HepG2 (cell line): ENCODE results near the gene AKR1C3. TPM values are rescaled to one million over a fixed set of nuclear protein-coding genes. Genes with fewer than 3 reads are reported as not detected.

ENCODE experiments used
- ATAC-seq: fragments of 200-7000 bp; cut with Tn5 transposase; 3 replicates; pipeline ENCODE4 v1.9.1; 2020; ENCODE audit warnings: mild to moderate bottlenecking, moderate library complexity
- BruUV-seq: library from RNA; stranded (reverse); fragments of 400-500 nt; replicated peaks from 2 replicates; lab custom pipeline; 2021; lab: Mats Ljungman, UMichigan
- CTCF ChIA-PET: fragments of 300-600 bp; formaldehyde crosslinking; extraction: SDS; loops from one replicate; lab custom pipeline; 2021; ENCODE audit warnings: low total read pairs, inconsistent platforms, low intra/inter-chr PET ratio; lab: Yijun Ruan, JAX
- POLR2A ChIA-PET: fragments of 350-600 bp; sonication (Branson Sonifier 250); formaldehyde crosslinking; loops from one replicate; lab custom pipeline; 2020; ENCODE audit warnings: antibody characterized with exemption, inconsistent platforms; lab: Yijun Ruan, JAX
- DNase-seq: peaks from one replicate; pipeline ENCODE4 v3.0.0-alpha.2; 2015; ENCODE audit warnings: low spot score
- FAIRE-seq: peaks from 3 replicates; lab custom pipeline; 2011; peaks lifted over from hg19 to GRCh38; lab: Jason Lieb, UNC
- H2AFZ ChIP-seq: one replicate; pipeline ENCODE4 v1.6.1; 2011; ENCODE audit warnings: low read length, inconsistent platforms
- H3K27ac ChIP-seq: fragments of 300-600 bp; 3 replicates; pipeline ENCODE4 v1.8.0; 2011; ENCODE audit warnings: mixed run types, mild to moderate bottlenecking, mixed read lengths, low read length, inconsistent platforms; ENCODE audit not compliant: insufficient read depth; ENCODE audit errors: extremely low read length
- H3K27me3 ChIP-seq, 2 experiments: fragments of 200-600 bp in 1 of 2; 2 replicates in 1 of 2; 3 replicates in 1 of 2; pipeline versions ENCODE4 v1.6.0 to v1.8.0; 2011; ENCODE audit warnings: low read length in 2 of 2, mild to moderate bottlenecking in 2 of 2, moderate library complexity in 2 of 2, inconsistent platforms in 1 of 2; ENCODE audit not compliant: insufficient read depth in 2 of 2, control insufficient read depth in 1 of 2
- H3K36me3 ChIP-seq, 2 experiments: fragments of 200-600 bp in 1 of 2; replicated peaks in 1 of 2; 2 replicates in 1 of 2; 3 replicates in 1 of 2; pipeline versions ENCODE4 v1.5.1 to v1.8.0; 2011; ENCODE audit warnings: low read length in 2 of 2, inconsistent platforms in 1 of 2; ENCODE audit not compliant: insufficient read depth in 2 of 2, control insufficient read depth in 1 of 2
- H3K4me1 ChIP-seq: 2 replicates; pipeline ENCODE4 v1.5.1; 2012; ENCODE audit warnings: low read length, inconsistent platforms; ENCODE audit not compliant: insufficient read depth
- H3K4me2 ChIP-seq: 2 replicates; pipeline ENCODE4 v1.6.0; 2011; ENCODE audit warnings: low read depth, low read length, inconsistent platforms
- H3K4me3 ChIP-seq, 3 experiments: fragments of 200-600 bp in 1 of 3; sonication (generic), shearing (Covaris generic) in 1 of 3; replicated peaks in 1 of 3; 2 replicates each; pipeline ENCODE4 v1.5.1; 2011 to 2016; ENCODE audit warnings: low read length in 3 of 3, inconsistent platforms in 2 of 3, low read depth in 2 of 3, mild to moderate bottlenecking in 2 of 3, control low read depth in 1 of 3, mixed read lengths in 1 of 3; ENCODE audit not compliant: insufficient read depth in 1 of 3
- H3K79me2 ChIP-seq: one replicate; pipeline ENCODE4 v1.6.1; 2011; ENCODE audit warnings: low read length, inconsistent platforms; ENCODE audit not compliant: insufficient read depth
- H3K9ac ChIP-seq: 2 replicates; pipeline ENCODE4 v1.6.0; 2011; ENCODE audit warnings: mild to moderate bottlenecking, low read depth, low read length, inconsistent platforms; ENCODE audit not compliant: insufficient read depth
- H3K9me3 ChIP-seq: 2 replicates; pipeline ENCODE4 v1.5.1; 2012; ENCODE audit warnings: mild to moderate bottlenecking, low read length
- H4K20me1 ChIP-seq: 2 replicates; pipeline ENCODE4 v1.6.0; 2011; ENCODE audit warnings: inconsistent platforms, mild to moderate bottlenecking, low read length, moderate library complexity; ENCODE audit not compliant: insufficient read depth
- ARID5B ChIP-seq: IDR thresholded peaks from 2 replicates; pipeline ENCODE4 v1.4.0; 2020; ENCODE audit warnings: mild to moderate bottlenecking, missing genetic modification reagents
- BCL6 ChIP-seq: IDR thresholded peaks from 2 replicates; pipeline ENCODE4 v1.6.1; 2016; ENCODE audit warnings: missing genetic modification reagents, missing compliant biosample characterization
- ELF3 ChIP-seq: IDR thresholded peaks from 2 replicates; pipeline ENCODE4 v1.6.1; 2016; ENCODE audit warnings: missing genetic modification reagents, missing compliant biosample characterization
- EP300 ChIP-seq, 3 experiments: sonication (generic) in 1 of 3; formaldehyde crosslinking in 1 of 3; IDR thresholded peaks; 2 replicates each; pipeline versions ENCODE4 v1.5.1 to v1.6.1; 2011 to 2020; ENCODE audit warnings: low read depth in 2 of 3, low read length in 2 of 3, borderline replicate concordance in 1 of 3, improper control_type of control experiment in 1 of 3, mild to moderate bottlenecking in 1 of 3, missing genetic modification reagents in 1 of 3, moderate library complexity in 1 of 3
- GATAD2A ChIP-seq: IDR thresholded peaks from 2 replicates; pipeline ENCODE4 v1.6.1; 2016
- KAT7 ChIP-seq: IDR thresholded peaks from 2 replicates; pipeline ENCODE4 v1.6.1; 2018; ENCODE audit warnings: borderline replicate concordance, missing compliant biosample characterization
- NRL ChIP-seq: sonication (generic); formaldehyde crosslinking; IDR thresholded peaks from 2 replicates; pipeline ENCODE4 v1.5.0; 2020; ENCODE audit warnings: missing genetic modification reagents, mild to moderate bottlenecking, moderate library complexity, borderline replicate concordance
- PHF5A ChIP-seq: IDR thresholded peaks from one replicate; pipeline ENCODE4 v1.6.1; 2018; ENCODE audit warnings: low read depth, missing genetic modification reagents; ENCODE audit not compliant: unreplicated experiment
- RELA ChIP-seq: sonication (generic); formaldehyde crosslinking; IDR thresholded peaks from 2 replicates; pipeline ENCODE4 v1.4.0; 2020; ENCODE audit warnings: missing genetic modification reagents
- RXRA ChIP-seq: sonication (generic); formaldehyde crosslinking; IDR thresholded peaks from 2 replicates; pipeline ENCODE4 v1.5.1; 2020; ENCODE audit warnings: missing genetic modification reagents
- SOX13 ChIP-seq, 3 experiments: fragments of 450-650 bp in 1 of 3; sonication (generic) in 1 of 3; formaldehyde crosslinking in 1 of 3; IDR thresholded peaks in 2 of 3; conservative IDR thresholded peaks in 1 of 3; 2 replicates each; pipeline versions ENCODE4 v1.5.0 to v1.6.1; 2016 to 2020; ENCODE audit warnings: antibody characterized with exemption in 1 of 3, mild to moderate bottlenecking in 1 of 3, missing compliant biosample characterization in 1 of 3, missing genetic modification reagents in 1 of 3, moderate library complexity in 1 of 3
- SOX5 ChIP-seq: IDR thresholded peaks from 2 replicates; pipeline ENCODE4 v1.6.1; 2016; ENCODE audit warnings: borderline replicate concordance
- SOX6 ChIP-seq, 2 experiments: fragments of 450-650 bp in 1 of 2; sonication (generic) in 1 of 2; formaldehyde crosslinking in 1 of 2; IDR thresholded peaks; 2 replicates each; pipeline versions ENCODE4 v1.4.0 to v1.6.1; 2017 to 2020; ENCODE audit warnings: antibody characterized with exemption in 1 of 2, mild to moderate bottlenecking in 1 of 2, missing genetic modification reagents in 1 of 2
- TEAD3 ChIP-seq: optimal IDR thresholded peaks from 2 replicates; pipeline ENCODE3; 2016; ENCODE audit warnings: borderline replicate concordance
- ZNF232 ChIP-seq: sonication (generic); formaldehyde crosslinking; IDR thresholded peaks from 2 replicates; pipeline ENCODE4 v1.4.0; 2020; ENCODE audit warnings: missing genetic modification reagents, borderline replicate concordance
- ZNF614 ChIP-seq: IDR thresholded peaks from 2 replicates; pipeline ENCODE4 v1.6.1; 2018; ENCODE audit warnings: missing biosample characterization, missing genetic modification reagents, inconsistent platforms, borderline replicate concordance
- ZNF644 ChIP-seq: IDR thresholded peaks from 2 replicates; pipeline ENCODE4 v1.6.1; 2016; ENCODE audit warnings: low read depth
- ZNF781 ChIP-seq: sonication (generic); formaldehyde crosslinking; IDR thresholded peaks from 2 replicates; pipeline ENCODE4 v1.5.1; 2020; ENCODE audit warnings: borderline replicate concordance, mild to moderate bottlenecking, missing genetic modification reagents; ENCODE audit errors: not compliant biosample characterization
- WGBS: methylation state at CpG from one replicate; pipeline ENCODE4 v1.1.6; 2017; ENCODE audit warnings: low lambda C conversion rate; 5-methylcytosine and 5-hydroxymethylcytosine counted together
- in situ Hi-C: cut with HindIII; loops from 2 replicates; pipeline ENCODE4 v1.10.0; 2017; ENCODE audit warnings: low pct_unique_long_range_greater_than_20kb; ENCODE audit not compliant: extremely low pct_ligation_motif_present
- intact Hi-C: fragments of 100-400 bp; cut with micrococcal nuclease; formaldehyde crosslinking; loops from one replicate; pipeline ENCODE4 v1.10.0; 2022; ENCODE audit not compliant: unreplicated experiment
- polyA plus RNA-seq, 8 experiments: library from polyadenylated mRNA; depleted of rRNA in 3 of 8; stranded (reverse) in 7 of 8; unstranded in 1 of 8; fragments of >200 nt; fragmentation: Illumina TruSeq in 4 of 8; extraction: Trizol in 4 of 8; gene quantifications; 2 replicates each; pipeline versions ENCODE4 v1.2.1 to v1.2.3, GENCODE V29; 2011 to 2016; ENCODE audit warnings: low read depth in 4 of 8, missing spikeins in 1 of 8, mixed read lengths in 1 of 8; ENCODE audit not compliant: insufficient read depth in 1 of 8
- total RNA-seq, 5 experiments: library from RNA; depleted of rRNA; stranded (reverse); fragments of >200 nt; fragmentation: Illumina TruSeq; extraction: Trizol; gene quantifications; 2 replicates each; pipeline ENCODE4 v1.2.3, GENCODE V29; 2016; ENCODE audit warnings: low read depth in 1 of 5

Gene AKR1C3
- total and polyA plus RNA-seq, 2 of the 13 experiments (the other 11 are each of a cell fraction or from before 2014, with no cell fraction given): 368 to 532 TPM

- H4K20me1 ChIP-seq: no peaks in the 10 kb centered on the region
- no peak overlapping the region for H2AFZ ChIP-seq
- H3K9ac ChIP-seq: no peak overlapping the region
- ATAC-seq: peak; percentile 32; the same call in 1 of the 3 replicates
- H3K4me2 ChIP-seq: no peak overlapping the region
- intact Hi-C loops: no loop called here
- H3K79me2 ChIP-seq: no peaks in the 10 kb centered on the region
- peaks cover 45% of the 10 kb centered on the region for H3K4me1 ChIP-seq
- 73% methylated on average over 6 of the region's 6 CpGs for WGBS
- peak; percentile 51 for FAIRE-seq
- POLR2A ChIA-PET: no interaction called here
- in situ Hi-C loops: no loop called here
- CTCF ChIA-PET: no interaction called here
- no peak overlapping the region for H3K4me3 ChIP-seq
- H3K27me3 ChIP-seq: no peaks in the 10 kb centered on the region
- H3K36me3 ChIP-seq: no peaks in the 10 kb centered on the region
- no TSS peak for BruUV-seq
- DNase-seq: peak; percentile 53
- no peaks in the 10 kb centered on the region for H3K9me3 ChIP-seq
- peak overlapping the region; percentile 13 for H3K27ac ChIP-seq
- TF ChIP-seq RXRA (CRISPR knock-in tag) (peak; percentile 23; the same call in 1 of the 2 replicates), ZNF232 (CRISPR knock-in tag) (no peak), RELA (no peak), BCL6 (CRISPR knock-in tag) (peak; percentile 34; the same call in 1 of the 2 replicates), EP300 (IDR thresholded peaks at IDR 0.05; ENCODE audit: low read depth in 2 of 2, low read length in 2 of 2) (peak in 1 of 2 experiments; percentile 38; a peak in 1 of 4 replicates), EP300 (CRISPR knock-in tag; IDR thresholded peaks at IDR 0.05; ENCODE audit: borderline replicate concordance) (no peak), ZNF644 (peak; percentile 48; the same call in 1 of the 2 replicates), GATAD2A (peak; percentile 68; the same call in 1 of the 2 replicates), ELF3 (CRISPR knock-in tag) (0 out of 2 replicates have a peak, but pooled peaks have one; percentile 24), NRL (CRISPR knock-in tag) (no peak), SOX6 (IDR thresholded peaks at IDR 0.05) (no peak), SOX6 (CRISPR knock-in tag; IDR thresholded peaks at IDR 0.05) (peak; percentile 85), ZNF614 (CRISPR knock-in tag) (0 out of 2 replicates have a peak, but pooled peaks have one; percentile 28), ARID5B (CRISPR knock-in tag) (peak; percentile 82), KAT7 (no peak), ZNF781 (CRISPR knock-in tag) (no peak), SOX5 (CRISPR knock-in tag) (peak; percentile 91), TEAD3 (peak; percentile 75), SOX13 (IDR thresholded peaks at IDR 0.05) (peak; percentile 86), SOX13 (CRISPR knock-in tag; conservative IDR thresholded peaks at IDR 0.05 in 1 of 2, IDR thresholded peaks at IDR 0.05 in 1 of 2) (peak in 1 of 2 experiments; percentile 94; a peak in 2 of 4 replicates), PHF5A (CRISPR knock-in tag) (peak; percentile 35)
Observed at GRCh38 chr10:5079836-5080235, 14.4 kb upstream of the AKR1C3 start.
